NCI-H82 (cell line): ENCODE data around the gene PPWD1.

ENCODE experiments used
- DNase-seq: peaks from one replicate; lab custom pipeline; 2025; lab: John Stamatoyannopoulos, UW

PPWD1 gene

DNA sequence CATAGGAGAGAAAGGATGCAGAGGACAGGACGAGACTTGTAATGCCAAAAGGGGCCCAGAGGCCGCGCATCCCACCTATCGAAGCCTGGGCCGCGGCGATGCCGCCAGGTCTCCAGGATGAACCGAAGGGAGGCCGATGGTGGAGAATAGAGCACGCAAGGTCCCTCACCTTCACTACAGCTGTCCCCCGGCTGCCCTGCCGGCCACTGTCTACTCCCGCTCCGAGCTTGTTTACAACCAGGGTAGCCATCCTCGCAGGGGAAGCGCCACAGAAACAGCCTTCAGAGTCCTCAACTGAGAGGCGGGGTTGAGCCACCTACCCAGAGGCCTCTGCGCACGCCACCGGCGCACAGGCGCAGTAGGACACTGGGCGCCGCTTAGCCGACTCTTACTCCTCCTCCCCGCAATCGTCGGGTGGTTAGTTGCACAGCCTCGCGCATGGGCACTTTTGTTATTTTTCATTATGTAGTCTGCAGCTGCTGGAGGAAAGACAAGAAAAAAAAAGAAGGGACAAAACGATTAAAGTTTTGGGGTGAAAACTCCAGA lies 61.0 kb downstream of the PPWD1 start, which contains the start of gene TRIM23:
TRIM23 (minus strand) TSS at position 309 of the 546 bp plus-strand sequence; CDS start at position 250, 59 bp downstream.
- DNase-seq: peak; percentile 93

- peak; percentile 92 for DNase-seq
These were observed 61.8 kb downstream of the PPWD1 start, which contains the start of the genes SHLD3 and TRAPPC13 for GRCh38 chr5:65624571-65625555. TSS of gene SHLD3 (plus strand) at chr5:65625027. CDS start at chr5:65629588, 4,561 bp downstream. TSS of gene TRAPPC13 (plus strand) at chr5:65625027. CDS start at chr5:65625061, 34 bp downstream.

DNA sequence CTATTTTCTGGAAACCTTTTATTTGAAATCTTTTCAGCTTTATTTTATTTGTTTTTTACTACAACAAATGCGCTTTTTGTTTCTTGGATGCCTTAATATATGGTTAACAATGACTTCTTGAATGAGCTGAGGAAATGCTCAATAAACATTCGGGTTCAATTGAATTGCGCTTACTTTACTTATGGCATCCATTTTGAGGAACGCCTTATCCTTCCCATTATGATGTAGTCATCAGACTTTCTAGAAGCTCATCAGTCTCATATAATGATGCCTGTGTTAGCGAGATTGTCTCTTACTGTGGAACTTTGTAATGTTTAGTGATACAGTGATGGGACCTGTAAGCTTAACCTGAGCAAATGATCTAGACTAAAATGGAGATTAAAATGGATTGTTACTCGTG lies 62.6 kb downstream of the PPWD1 start:
- peak; percentile 1 for DNase-seq

- DNase-seq: peak; percentile 8
These were observed 67.9 kb downstream of the PPWD1 start for GRCh38 chr5:65630981-65631380.
